Measurements from ENCODE around the gene CPNE8.
A peak's percentile ranks its signal among the peaks of the same experiment; 100 is the strongest.

Gene CPNE8

GRCh38 chr12:38905480-38906351, at the start of gene CPNE8:
Gene CPNE8, minus strand, starts transcription at chr12:38905591. Its CDS starts 57 bp downstream, at chr12:38905534.
- DNase-seq (ENCODE audit: low spot score): peak; percentile 24

- DNase-seq (ENCODE audit: low spot score): peak; percentile 1
These were observed 49.0 kb upstream of the CPNE8 start for GRCh38 chr12:38954238-38954873.

GRCh38 chr12:38949363-38949762, 44.0 kb upstream of the CPNE8 start:
- no peak for DNase-seq (ENCODE audit: low spot score)

GRCh38 chr12:38934686-38935085, 29.3 kb upstream of the CPNE8 start:
- DNase-seq (ENCODE audit: low spot score): no peak

GRCh38 chr12:38934078-38934584, 28.7 kb upstream of the CPNE8 start:
- no peak for DNase-seq (ENCODE audit: low spot score)

- no peak for DNase-seq (ENCODE audit: low spot score)
These were observed 26.9 kb upstream of the CPNE8 start for GRCh38 chr12:38932320-38932719.

GRCh38 chr12:38931461-38931860, 26.1 kb upstream of the CPNE8 start:
- no peak for DNase-seq (ENCODE audit: low spot score)

GRCh38 chr12:38930990-38931389, 25.6 kb upstream of the CPNE8 start:
- DNase-seq (ENCODE audit: low spot score): no peak

GRCh38 chr12:38926501-38926900, 21.1 kb upstream of the CPNE8 start:
- no peak for DNase-seq (ENCODE audit: low spot score)

- DNase-seq (ENCODE audit: low spot score): no peak
These were observed 15.8 kb upstream of the CPNE8 start for GRCh38 chr12:38921025-38921677.

GRCh38 chr12:38919191-38919590, 13.8 kb upstream of the CPNE8 start:
- DNase-seq (ENCODE audit: low spot score): no peak

GRCh38 chr12:38915429-38916182, 10.2 kb upstream of the CPNE8 start:
- DNase-seq (ENCODE audit: low spot score): no peak

GRCh38 chr12:38912116-38912515, 6.7 kb upstream of the CPNE8 start:
- no peak for DNase-seq (ENCODE audit: low spot score)

- no peak for DNase-seq (ENCODE audit: low spot score)
These were observed 6.2 kb upstream of the CPNE8 start for GRCh38 chr12:38911611-38912010.

- DNase-seq (ENCODE audit: low spot score): no peak
These were observed 2.0 kb upstream of the CPNE8 start for GRCh38 chr12:38907201-38907923.

GRCh38 chr12:38906482-38907200, 1.2 kb upstream of the CPNE8 start:
- peak; percentile 77 for DNase-seq (ENCODE audit: low spot score)

GRCh38 chr12:38904537-38905479, 583 bp downstream of the CPNE8 start:
- peak; percentile 41 for DNase-seq (ENCODE audit: low spot score)

- DNase-seq (ENCODE audit: low spot score): peak; percentile 12
These were observed 1.8 kb downstream of the CPNE8 start for GRCh38 chr12:38903596-38903995.

- no peak for DNase-seq (ENCODE audit: low spot score)
These were observed 7.2 kb downstream of the CPNE8 start for GRCh38 chr12:38898001-38898684.
